ENCODE data around the gene RALGPS2.
"Not testable (repeated sequence)": the region's sequence is repeated elsewhere in the genome, so short reads cannot be mapped to it uniquely, and the experiment has no call there.

RALGPS2 gene

DNA sequence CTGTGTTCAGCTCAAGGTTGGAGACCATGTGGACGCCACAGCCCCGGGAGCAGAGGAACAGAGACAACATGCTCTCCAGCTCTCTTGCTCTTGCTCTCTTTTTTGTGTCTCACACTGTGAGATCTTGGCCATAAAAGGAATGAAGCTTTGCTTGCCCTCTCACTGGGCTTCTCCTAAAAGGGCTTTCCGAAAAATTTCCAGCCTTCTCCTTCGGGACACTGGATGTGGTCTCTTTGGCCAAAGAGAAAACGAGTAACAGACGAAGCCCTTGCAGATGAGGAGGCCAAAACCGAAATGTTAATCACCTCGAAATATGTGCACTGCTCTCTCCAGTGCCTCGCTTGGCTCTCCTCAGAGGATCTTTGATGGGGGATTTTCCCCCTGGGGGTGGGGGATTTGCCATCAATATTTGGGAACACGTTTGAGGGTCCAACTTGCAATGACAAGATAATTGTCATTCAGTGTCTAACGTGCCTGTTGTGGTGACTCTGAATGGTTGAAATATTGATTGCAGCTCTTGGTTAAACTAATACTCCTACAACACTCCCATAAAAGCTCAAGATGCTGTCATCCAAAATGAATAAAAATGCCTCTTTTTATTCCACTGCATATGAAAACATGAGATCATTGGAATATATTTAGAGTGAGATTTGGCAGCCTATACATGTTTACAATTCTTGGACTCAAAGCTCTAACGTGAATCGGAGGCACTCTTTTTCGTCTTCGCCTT is 214.5 kb downstream of the RALGPS2 start:
- no peak for FAIRE-seq
- DNase-seq (ENCODE audit: insufficient read length, low spot score): no peak

- DNase-seq (ENCODE audit: insufficient read length, low spot score): no peak
- no peak for FAIRE-seq
Measured at GRCh38 chr1:178940068-178940765, 215.2 kb downstream of the RALGPS2 start.

DNA sequence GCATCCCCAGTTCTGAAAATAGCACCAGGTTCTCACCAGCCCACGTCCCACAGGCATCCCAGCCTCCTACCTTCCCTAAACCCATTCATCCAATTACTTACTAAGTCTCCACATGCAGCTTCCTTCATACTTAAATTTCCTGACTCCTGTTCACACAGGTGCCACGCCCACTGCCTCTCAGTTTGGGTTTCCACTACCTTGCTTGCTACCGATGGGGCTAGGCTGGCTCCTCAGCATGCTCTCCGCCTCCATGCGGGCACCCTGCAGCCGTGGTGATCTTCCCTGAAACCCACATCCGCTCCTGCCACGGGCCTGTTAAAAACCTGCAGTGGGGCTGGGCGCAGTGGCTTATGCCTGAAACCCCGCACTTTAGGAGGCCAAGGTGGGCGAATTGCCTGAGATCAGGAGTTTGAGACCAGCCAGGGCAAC is 216.2 kb downstream of the RALGPS2 start:
- DNase-seq (ENCODE audit: insufficient read length, low spot score) (no peak), FAIRE-seq (no peak)

- FAIRE-seq: no peak
- DNase-seq (ENCODE audit: insufficient read length, low spot score): no peak
Measured at GRCh38 chr1:178941849-178942248, 216.8 kb downstream of the RALGPS2 start.

GRCh38 chr1:178942285-178943198 is 217.5 kb downstream of the RALGPS2 start:
- DNase-seq (ENCODE audit: insufficient read length, low spot score): no peak
- no peak for FAIRE-seq

GRCh38 chr1:178944729-178945128 is 219.7 kb downstream of the RALGPS2 start:
- no peak for FAIRE-seq
- DNase-seq (ENCODE audit: insufficient read length, low spot score): no peak

DNA sequence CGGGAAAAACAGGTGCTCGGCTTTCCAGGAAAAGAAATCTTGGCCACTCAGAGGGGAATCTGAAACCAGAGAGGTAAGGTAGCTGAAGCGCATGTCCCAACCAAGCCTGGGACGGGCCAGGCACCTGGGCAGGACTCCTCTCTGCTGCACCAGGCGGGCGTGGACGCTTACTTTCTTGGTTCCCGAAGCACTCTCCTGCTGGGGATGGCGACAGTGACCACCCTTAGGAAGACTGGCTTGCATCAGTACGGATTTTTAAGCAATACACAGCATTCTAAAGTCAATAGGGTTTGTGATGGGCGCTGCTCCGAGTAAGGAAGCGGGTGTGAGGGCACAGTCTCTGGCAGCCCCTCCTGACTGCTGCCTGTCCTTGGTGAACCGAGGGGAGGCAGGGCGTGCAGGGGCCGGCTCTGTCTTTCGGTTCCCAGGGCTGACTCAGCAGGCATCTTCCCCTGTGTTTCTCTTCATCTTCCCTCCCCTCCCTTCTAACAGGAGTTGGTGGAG is 220.8 kb downstream of the RALGPS2 start:
- no peak for FAIRE-seq
- DNase-seq (ENCODE audit: insufficient read length, low spot score): no peak

GRCh38 chr1:178946416-178946815 is 221.4 kb downstream of the RALGPS2 start:
- DNase-seq (ENCODE audit: insufficient read length, low spot score): no peak
- no peak for FAIRE-seq

DNA sequence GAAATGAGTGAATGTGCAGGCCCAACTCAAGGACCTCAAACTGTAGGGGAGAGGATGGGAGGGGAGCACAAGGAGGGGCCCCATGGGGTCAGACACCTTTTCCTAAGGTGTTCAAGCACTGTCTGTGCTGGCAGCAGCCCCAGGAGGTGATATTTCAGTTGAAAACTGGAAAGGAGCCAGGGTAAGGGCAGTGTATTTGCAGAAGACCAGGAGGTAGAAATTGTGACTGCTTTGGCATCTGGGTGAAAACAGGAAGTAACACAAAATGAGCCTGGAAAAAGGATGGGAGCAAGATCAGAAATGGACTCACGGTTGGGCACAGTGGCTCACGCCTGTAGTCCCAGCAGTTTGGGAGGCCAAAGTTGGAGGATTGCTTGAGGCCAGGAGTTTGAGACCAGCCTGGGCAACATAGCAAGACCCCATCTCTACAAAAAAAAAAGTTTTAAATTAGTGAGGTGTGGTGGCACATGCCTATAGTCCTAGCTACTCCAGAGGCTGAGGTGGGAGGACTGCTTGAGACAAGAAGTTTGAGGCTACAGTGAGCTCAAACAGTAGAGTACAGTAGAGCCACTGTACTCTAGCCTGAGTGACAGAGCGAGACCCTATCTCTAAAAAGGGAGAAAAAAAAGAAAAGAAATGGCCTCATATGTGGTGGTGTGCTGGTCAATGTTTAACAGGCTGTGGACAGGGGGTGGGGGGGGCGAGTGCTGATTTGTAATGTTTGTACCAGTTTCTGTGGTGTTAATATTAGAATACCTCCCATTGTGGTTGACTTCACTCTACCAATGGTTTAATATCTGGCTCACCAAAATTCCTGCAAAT is 222.0 kb downstream of the RALGPS2 start:
- DNase-seq (ENCODE audit: insufficient read length, low spot score): no peak
- no peak for FAIRE-seq

- DNase-seq (ENCODE audit: insufficient read length, low spot score): no peak
- no peak for FAIRE-seq
Measured at GRCh38 chr1:178947677-178947981, 222.6 kb downstream of the RALGPS2 start.

DNA sequence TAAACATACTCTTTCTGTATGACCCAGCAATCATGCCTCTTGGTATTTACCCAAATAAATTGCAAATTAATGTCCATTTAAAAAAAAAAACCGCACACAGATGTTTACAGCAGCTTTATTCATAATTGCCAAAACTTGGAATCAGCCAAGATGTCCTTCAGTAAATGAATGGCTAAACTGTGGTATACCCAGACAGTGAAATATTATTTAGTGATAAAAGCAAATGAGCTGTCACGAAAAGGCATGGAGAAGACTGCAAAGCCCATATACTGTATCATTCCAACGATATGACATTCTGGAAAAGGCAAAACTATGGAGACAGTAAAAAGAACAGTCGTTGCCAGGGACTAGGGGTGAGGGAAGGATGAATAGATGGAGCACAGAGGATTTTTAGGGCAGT is 223.6 kb downstream of the RALGPS2 start:
- no peak for DNase-seq (ENCODE audit: insufficient read length, low spot score)
- FAIRE-seq: no peak

DNA sequence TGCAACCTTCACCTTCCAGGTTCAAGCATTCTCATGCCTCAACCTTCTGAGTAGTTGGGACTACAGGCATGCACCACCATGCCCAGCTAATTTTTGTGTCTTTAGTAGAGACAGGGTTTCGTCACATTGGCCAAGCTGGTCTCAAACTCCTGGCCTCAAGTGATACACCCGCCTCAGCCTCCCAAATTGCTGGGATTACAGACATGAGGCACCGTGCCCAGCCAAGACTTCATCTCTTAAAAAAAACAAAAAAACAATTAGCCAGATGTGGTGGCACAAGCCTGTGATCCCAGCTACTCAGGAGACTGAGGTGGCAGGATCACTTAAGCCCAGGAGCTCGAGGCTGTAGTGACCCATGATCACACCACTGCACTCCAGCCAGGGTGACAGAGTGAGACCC is 224.8 kb downstream of the RALGPS2 start:
- not testable (repeated sequence) for DNase-seq (ENCODE audit: insufficient read length, low spot score); FAIRE-seq

- DNase-seq (ENCODE audit: insufficient read length, low spot score) (no peak), FAIRE-seq (no peak)
Measured at GRCh38 chr1:178951600-178951999, 226.6 kb downstream of the RALGPS2 start.

- FAIRE-seq (no peak), DNase-seq (ENCODE audit: insufficient read length, low spot score) (no peak)
Measured at GRCh38 chr1:178953034-178953433, 228.0 kb downstream of the RALGPS2 start.

DNA sequence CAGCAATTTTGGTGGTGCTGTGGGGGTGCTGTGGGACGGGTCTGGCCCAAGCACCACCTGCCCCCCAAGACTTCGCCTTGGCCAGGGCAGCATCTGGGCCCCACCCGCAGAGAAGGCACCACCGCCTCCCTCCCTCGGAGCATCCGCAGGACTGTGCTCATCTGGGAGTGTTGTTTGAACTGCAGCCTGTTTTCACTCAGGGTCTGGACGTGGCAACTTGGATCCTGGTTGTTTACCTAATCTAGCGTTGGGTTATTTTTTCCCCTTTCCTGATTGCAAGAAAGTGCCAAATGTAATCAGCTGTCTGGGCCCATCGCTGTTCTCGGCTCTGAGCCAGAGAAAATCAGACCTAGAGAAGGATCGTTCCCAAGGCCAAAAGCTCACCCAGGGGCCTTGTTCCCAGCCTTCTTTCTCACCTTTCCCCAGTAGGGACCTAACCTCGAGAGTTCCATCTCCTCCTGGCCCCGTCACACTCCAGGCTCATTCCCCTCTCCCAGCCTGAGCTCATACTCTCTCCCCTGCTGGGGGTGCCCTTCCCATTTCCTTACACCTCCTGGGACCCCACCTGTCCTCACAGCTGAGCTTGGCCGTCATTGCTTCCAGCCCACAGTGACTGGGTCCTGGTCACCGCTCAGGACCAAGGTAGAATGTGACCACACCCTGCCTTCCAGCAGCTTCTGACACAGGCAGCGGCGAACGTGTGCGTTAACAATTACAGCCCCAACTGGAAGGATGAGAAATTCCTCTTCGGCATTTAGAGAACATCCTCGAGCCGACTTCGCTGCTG is 228.7 kb downstream of the RALGPS2 start:
- FAIRE-seq: no peak
- no peak for DNase-seq (ENCODE audit: insufficient read length, low spot score)

DNA sequence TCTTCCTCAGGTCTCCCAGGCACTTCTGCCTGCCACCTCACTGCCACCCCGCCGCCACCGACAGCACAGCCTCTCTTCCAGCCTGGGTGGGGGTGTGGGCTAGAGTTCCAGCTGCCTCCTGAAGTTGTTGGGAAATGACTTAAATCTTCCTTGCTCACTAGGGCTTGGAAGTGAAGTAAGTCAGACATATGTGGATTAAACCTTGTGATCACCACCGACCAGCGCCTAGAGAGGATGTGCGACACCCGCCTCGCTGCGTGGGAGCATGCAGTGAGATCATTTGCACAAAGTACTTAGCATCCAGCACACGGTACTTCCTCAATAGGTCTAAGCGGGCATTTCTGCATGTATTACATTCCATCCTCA is 229.3 kb downstream of the RALGPS2 start:
- DNase-seq (ENCODE audit: insufficient read length, low spot score) (no peak), FAIRE-seq (no peak)

DNA sequence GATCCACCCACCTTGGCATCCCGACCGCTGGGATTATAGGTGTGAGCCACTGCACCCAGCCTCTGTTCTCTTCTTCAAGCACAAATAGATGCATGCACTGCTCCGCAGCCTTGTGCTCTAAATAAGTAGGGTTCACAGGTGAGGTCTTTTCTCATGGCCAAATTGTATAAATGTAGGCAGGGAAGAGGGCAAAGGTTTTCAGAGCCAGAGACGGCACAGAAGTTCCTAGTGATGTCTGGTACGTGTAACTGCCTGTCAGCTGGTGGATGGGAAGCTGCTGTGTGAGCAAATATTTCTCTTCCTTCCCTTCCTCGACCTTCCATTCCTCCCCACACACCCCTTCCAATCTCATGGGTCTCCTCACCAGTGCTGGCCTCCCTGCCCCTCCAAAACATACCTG is 229.9 kb downstream of the RALGPS2 start:
- FAIRE-seq (no peak), DNase-seq (ENCODE audit: insufficient read length, low spot score) (no peak)

- FAIRE-seq (no peak), DNase-seq (ENCODE audit: insufficient read length, low spot score) (no peak)
Measured at GRCh38 chr1:178955391-178955954, 230.4 kb downstream of the RALGPS2 start.

DNA sequence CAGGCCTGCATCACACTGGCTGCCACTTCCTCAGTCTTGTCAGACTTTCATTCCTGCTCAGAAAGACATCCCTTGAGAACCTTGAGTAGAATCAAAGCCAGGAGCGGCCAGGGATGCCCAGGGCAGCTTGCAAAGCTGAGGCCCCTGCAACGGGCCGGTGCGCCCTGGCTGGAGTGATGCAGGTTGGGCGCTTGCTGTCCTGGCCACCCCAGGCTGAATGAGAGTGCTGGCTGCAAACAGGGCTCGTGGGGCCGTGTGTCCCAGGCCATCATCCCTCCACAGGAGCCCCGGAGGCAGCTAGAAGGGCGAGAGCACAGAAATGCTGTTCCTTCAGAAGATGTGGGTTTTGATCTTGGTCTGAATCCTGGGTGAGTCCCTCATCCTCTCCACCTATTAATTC is 233.4 kb downstream of the RALGPS2 start:
- no peak for FAIRE-seq

More for the DNA sequence above, 233.4 kb downstream of the RALGPS2 start:
- DNase-seq (ENCODE audit: insufficient read length, low spot score): no peak
